Ovary (tissue), 10 donors: ENCODE measurements around the gene TSPAN10. TPM values are rescaled to one million over a fixed set of nuclear protein-coding genes. Genes with fewer than 3 reads are reported as not detected.
A peak's percentile ranks its signal among the peaks of the same experiment; 100 is the strongest.

Source experiments
- DNase-seq, 5 donors: peaks; one replicate each; pipeline ENCODE4 v3.0.0-alpha.2; 2019 to 2020
- H3K27ac ChIP-seq, 2 donors: fragments of 200-600 bp; one replicate each; pipeline versions ENCODE4 v1.5.1 to v1.8.0; 2019 to 2022
- H3K27me3 ChIP-seq: fragments of 200-600 bp; one replicate; pipeline ENCODE4 v1.8.0; 2022
- H3K36me3 ChIP-seq: fragments of 200-600 bp; sonication (generic); one replicate; pipeline ENCODE4 v1.5.1; 2019
- H3K4me1 ChIP-seq: one replicate; pipeline ENCODE4 v1.8.1; 2013; ENCODE audit warnings: mild to moderate bottlenecking, moderate library complexity; ENCODE audit not compliant: insufficient read depth
- H3K4me3 ChIP-seq: fragments of 200-600 bp; sonication (generic); one replicate; pipeline ENCODE4 v1.5.1; 2017
- H3K9me3 ChIP-seq, 2 donors: fragments of 200-600 bp in 1 of 2; sonication (generic) in 1 of 2; one replicate each; pipeline versions ENCODE4 v1.5.1 to v1.8.1; 2013 to 2019; ENCODE audit warnings: mild to moderate bottlenecking in 1 of 2, moderate library complexity in 1 of 2
- CTCF ChIP-seq, 3 donors: fragments of 450-650 bp in 2 of 3; fragments of 200-600 bp in 1 of 3; IDR thresholded peaks; one replicate each; pipeline versions ENCODE4 v1.5.1 to v1.8.0; 2016 to 2022; ENCODE audit warnings: antibody characterized with exemption in 3 of 3, mild to moderate bottlenecking in 1 of 3
- EP300 ChIP-seq: sonication (generic); formaldehyde crosslinking; IDR thresholded peaks from one replicate; pipeline ENCODE4 v1.6.1; 2017; ENCODE audit warnings: antibody characterized with exemption
- POLR2A ChIP-seq: fragments of 450-650 bp; IDR thresholded peaks from one replicate; pipeline ENCODE4 v1.6.1; 2017; ENCODE audit warnings: antibody characterized with exemption, mild to moderate bottlenecking, moderate library complexity
- WGBS, 3 donors: extraction: QIAGEN DNeasy Blood & Tissue Kit in 1 of 3; methylation state at CpG; one replicate each; pipeline versions ENCODE4 v1.1.5 to v1.1.7; 2013 to 2017; 5-methylcytosine and 5-hydroxymethylcytosine counted together
- intact Hi-C, 4 donors: fragments of 100-400 bp; cut with DNase I; formaldehyde crosslinking; loops; one replicate each; pipeline versions ENCODE4 v1.11.0 to v1.15.1; 2022 to 2023
- long read RNA-seq, 3 donors: library from polyadenylated mRNA in 2 of 3; unstranded in 2 of 3; transcript quantifications; one replicate each; pipeline ENCODE4 v2.0.0 and lab custom pipeline, GENCODE V29; 2021 to 2026
- polyA plus RNA-seq, 2 donors: library from polyadenylated mRNA; stranded (reverse); fragments of 200-250 nt in 1 of 2; fragments of 350-450 nt in 1 of 2; fragmentation: Illumina TruSeq in 1 of 2; extraction: RNeasy Lipid Tissue Mini Kit (QIAGEN cat#74804) in 1 of 2; gene quantifications; one replicate each; pipeline ENCODE4 v1.2.3, GENCODE V29; 2013 to 2014
- total RNA-seq, 7 donors: library from RNA; depleted of rRNA in 2 of 7; stranded (reverse); fragments of >200 nt in 2 of 7; fragmentation: NEBNext Ultra II Directional in 3 of 7; extraction: Animal tissue kit (Norgen Biotek cat#: 25700) in 3 of 7; gene quantifications; one replicate each; pipeline versions ENCODE4 v1.1.0 to v1.2.4, GENCODE V29; 2016 to 2023
- donor health status: DM: no; HTN: no; CAD: no; lungs with moderate emphysema.
- donor health status: DM: no; HTN: no; CAD: no.
- donor health status: Bipolar disorder and iron deficiency.
- donor health status: DM: yes; HTN: yes; CAD: no.
- donor health status: DM: no; HTN: no; CAD: no.
- donor health status: DM: yes; HTN: yes; CAD: no.

Gene TSPAN10
- total RNA-seq (1 to 10 TPM in 4 of 7 donors, under 1 TPM in 3; 0.73 to 3.3 (median 1.2) TPM), polyA plus RNA-seq (1 to 10 TPM in 1 of 2 donors, under 1 TPM in 1; 0.68 to 1.5 TPM)
- long read RNA-seq, donor 1: 0 reads
- long read RNA-seq, donor 2, partial matches to known transcripts: 0 of 3 reads
- long read RNA-seq, donor 2, other reads (novel, unspliced or antisense): 0 of 3 reads
- long read RNA-seq, donor 3, partial matches to known transcripts: 0 of 3 reads
- long read RNA-seq, donor 3, other reads (novel, unspliced or antisense): 1 of 3 reads

DNA sequence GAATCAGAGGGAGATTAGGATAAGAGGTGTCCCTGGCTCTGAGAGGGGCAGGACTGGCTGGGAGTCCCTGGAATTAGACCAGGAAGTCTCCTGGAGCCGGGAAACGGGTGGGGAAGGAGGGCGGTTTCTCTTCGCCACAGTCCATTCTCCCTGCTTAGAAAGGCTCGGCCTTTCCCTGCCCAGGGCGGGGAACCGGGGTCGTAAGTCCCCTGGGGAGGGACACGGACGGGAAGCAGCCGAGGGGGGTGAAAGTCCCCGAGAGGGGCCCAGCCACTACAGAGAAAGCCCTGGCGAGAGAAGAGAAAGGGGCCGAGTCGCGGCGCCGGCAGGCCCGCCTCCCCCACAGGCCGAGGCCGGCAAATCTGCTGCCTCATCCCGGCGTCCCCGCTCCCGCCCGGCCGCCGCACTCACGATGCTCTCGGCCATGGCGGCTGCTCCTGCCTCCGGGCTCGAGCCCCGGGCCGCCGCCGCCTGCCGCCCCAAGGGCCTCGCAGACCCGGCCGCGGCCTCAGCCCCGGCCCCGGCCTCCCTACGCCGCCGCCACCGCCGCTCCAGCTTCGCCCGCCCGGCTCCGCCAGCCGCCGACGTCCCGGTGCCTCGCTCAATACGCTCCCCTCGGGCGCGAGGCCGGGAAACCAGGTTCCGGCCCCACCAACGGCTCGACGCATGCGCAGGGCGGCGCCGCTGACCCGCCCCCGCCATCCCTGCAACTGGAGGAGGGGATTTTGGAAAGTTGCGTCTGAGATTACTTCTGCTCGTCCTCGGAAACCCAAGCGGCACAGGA, at the start of gene TSPAN10, which contains the start of gene NPLOC4:
Gene TSPAN10 (plus strand): TSS at position 692 of the 784 bp plus-strand sequence. CDS start 5,217 bp downstream, outside the sequence.
Gene NPLOC4 (minus strand): TSS at position 608 of the 784 bp plus-strand sequence. CDS start 182 bp downstream, at position 426.
- no peaks in the 10 kb centered on the region for H3K27me3 ChIP-seq
- DNase-seq: peak; percentile 80 to 91 (median 87)
- H3K4me3 ChIP-seq: peak within 1 kb of the TSS; percentile 84
- H3K4me1 ChIP-seq: peaks cover 9% of the 10 kb centered on the region
- no peaks in the 10 kb centered on the region for H3K9me3 ChIP-seq
- 0 to 1% (median 0%) methylated on average over 68 to 77 of the region's 77 CpGs for WGBS, 3 donors
- TF ChIP-seq EP300: no peak
- peak; percentile 77 for TF ChIP-seq POLR2A
- peak in 1 of 3 donors; percentile 31 for TF ChIP-seq CTCF (IDR thresholded peaks at IDR 0.05)
- peak within 1 kb of the TSS; percentile 26 to 59 for H3K27ac ChIP-seq
- no peaks in the 10 kb centered on the region for H3K36me3 ChIP-seq
- intact Hi-C loops: no loop called here

DNA sequence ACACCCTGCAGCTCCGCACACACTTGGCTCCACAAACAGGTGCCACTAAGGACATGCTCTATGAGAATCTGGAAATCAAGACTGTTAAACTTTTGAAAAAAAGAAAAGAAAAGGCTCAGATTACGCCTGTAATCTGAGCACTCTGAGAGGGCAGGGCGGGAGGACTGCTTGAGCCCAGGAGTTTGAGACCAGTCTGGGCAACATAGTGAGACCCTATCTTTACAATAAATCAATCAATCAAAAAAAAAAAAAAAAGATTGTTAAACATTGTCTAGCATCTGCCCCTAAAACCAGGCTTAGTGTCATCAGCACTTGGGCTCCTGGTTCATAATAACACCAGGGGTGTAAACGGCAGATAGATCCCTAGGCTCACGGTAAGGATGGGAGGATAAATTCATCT, 47.4 kb upstream of the TSPAN10 start:
- H3K36me3 ChIP-seq: no peaks in the 10 kb centered on the region
- TF ChIP-seq EP300 (no peak), POLR2A (no peak), CTCF (IDR thresholded peaks at IDR 0.05) (no peak)
- WGBS, 3 donors: 89 to 92% (median 90%) methylated on average over 5 of the region's 5 CpGs

GRCh38 chr17:81590121-81590520, 46.9 kb upstream of the TSPAN10 start:
- Histone ChIP-seq H3K27ac (no peak overlapping the region), H3K4me3 (no peak overlapping the region), H3K4me1 (no peaks in the 10 kb centered on the region), H3K9me3 (no peaks in the 10 kb centered on the region), H3K27me3 (no peaks in the 10 kb centered on the region), H3K36me3 (no peaks in the 10 kb centered on the region)
- DNase-seq: no peak
- 89 to 93% (median 92%) methylated on average over 8 of the region's 8 CpGs for WGBS, 3 donors
- TF ChIP-seq EP300 (no peak), POLR2A (no peak), CTCF (IDR thresholded peaks at IDR 0.05) (no peak)
- intact Hi-C loops: loop anchor here in 2 of 4 donors (10.0 kb wide), 1 partner anchor 65 kb away; the partner anchor contains the start of gene FSCN2 (in 2 of the 2)

More for the DNA sequence above, 47.4 kb upstream of the TSPAN10 start:
- intact Hi-C loops: loop anchor here in 2 of 4 donors (10.0 kb wide), 1 partner anchor 65 kb away; the partner anchor contains the start of gene FSCN2 (in 2 of the 2)
- Histone ChIP-seq H3K4me3 (no peak overlapping the region), H3K27me3 (no peaks in the 10 kb centered on the region), H3K27ac (no peak overlapping the region), H3K4me1 (no peaks in the 10 kb centered on the region), H3K9me3 (no peaks in the 10 kb centered on the region)
- DNase-seq: no peak

GRCh38 chr17:81591971-81592370, 45.0 kb upstream of the TSPAN10 start:
- TF ChIP-seq POLR2A: no peak
- TF ChIP-seq EP300: no peak
- no peak for TF ChIP-seq CTCF (IDR thresholded peaks at IDR 0.05)
- DNase-seq: no peak
- Histone ChIP-seq H3K27ac (no peak overlapping the region), H3K36me3 (no peaks in the 10 kb centered on the region), H3K27me3 (no peaks in the 10 kb centered on the region), H3K9me3 (no peaks in the 10 kb centered on the region), H3K4me1 (no peaks in the 10 kb centered on the region), H3K4me3 (no peak overlapping the region)
- 89 to 91% (median 90%) methylated on average over 14 of the region's 14 CpGs for WGBS, 3 donors
- intact Hi-C loops: loop anchor here in 2 of 4 donors (10.0 kb wide), 1 partner anchor 67 kb away; the partner anchor contains the start of gene FSCN2 (in 2 of the 2)
